RCC 7860 (cell line): ENCODE results near the gene INPP5A.

Source experiments
- DNase-seq: peaks from one replicate; pipeline ENCODE4 v3.0.0-alpha.2; 2015; ENCODE audit warnings: low spot score
- FAIRE-seq: peaks from 2 replicates; lab custom pipeline; 2012; peaks lifted over from hg19 to GRCh38; lab: Jason Lieb, UNC

Gene INPP5A

DNA sequence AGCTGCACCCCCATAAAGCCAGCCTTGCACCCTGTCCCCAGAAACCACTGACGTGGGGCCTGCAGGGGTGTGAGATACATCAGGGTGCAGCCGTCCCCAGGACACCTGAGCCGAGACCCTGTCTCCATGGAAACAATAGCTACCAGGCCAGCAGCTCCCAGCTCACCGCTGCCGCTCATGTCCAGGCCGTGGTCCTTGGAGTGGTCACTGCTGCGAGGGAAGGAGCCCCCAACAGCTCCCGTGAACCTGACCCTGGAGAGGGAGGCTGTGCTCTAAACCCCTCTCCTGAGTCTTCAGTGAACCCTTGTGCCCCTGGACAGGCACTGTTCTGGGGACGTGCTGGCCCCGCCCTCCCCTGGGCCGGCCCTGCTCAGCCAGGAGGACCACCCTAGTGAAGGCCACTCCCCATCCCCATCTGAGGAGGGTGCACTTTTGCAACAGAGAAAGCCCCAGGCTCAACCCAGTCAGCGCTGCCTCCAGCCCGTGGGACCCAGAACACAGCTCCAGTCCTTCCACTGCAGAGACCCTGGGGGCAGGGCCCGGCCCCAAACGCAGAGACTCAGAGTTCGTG lies 19.6 kb upstream of the INPP5A start:
- no peak for DNase-seq
- FAIRE-seq = no peak

- DNase-seq = peak; percentile 5
- no peak for FAIRE-seq
Observed at GRCh38 chr10:132518572-132519381, 18.8 kb upstream of the INPP5A start.

DNA sequence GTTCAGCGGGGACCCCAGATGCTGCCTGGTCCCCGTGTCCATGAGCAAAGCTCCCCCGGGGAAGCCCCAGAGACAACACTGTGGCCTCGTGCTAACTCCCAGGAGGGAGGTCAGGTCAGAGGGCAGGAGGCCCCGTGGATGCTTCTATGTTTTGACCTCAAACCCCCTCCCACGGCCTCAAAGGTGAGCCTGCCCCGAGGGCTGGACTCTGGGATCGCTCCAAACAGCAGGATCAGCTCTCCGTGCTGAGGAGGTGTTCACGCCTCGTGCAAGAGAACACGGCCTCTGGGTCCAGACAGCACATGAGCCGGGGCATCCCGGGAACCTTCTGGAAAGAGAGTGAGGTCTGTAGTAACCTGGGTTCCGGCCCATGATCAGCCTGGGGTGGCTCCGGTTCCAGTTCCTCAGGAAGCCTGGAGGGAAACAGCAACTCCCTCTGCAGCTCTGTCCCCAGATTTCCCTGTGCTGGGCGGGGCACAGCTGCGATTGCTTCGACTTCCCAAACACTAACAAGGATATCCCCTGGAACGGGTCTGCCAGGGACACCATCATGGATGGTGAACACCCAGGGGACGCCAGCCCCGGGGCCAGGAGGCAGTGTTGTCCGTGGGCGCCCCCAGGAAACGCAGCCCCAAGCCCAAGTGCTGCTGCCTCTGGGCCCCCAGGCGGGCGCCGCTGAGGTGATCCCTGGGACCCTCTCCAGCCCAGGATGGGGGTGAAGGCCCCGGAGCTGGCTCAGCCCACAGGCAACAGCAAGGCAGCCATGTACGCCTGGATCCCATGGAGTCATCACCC lies 18.0 kb upstream of the INPP5A start:
- FAIRE-seq (no peak), DNase-seq (no peak)

DNA sequence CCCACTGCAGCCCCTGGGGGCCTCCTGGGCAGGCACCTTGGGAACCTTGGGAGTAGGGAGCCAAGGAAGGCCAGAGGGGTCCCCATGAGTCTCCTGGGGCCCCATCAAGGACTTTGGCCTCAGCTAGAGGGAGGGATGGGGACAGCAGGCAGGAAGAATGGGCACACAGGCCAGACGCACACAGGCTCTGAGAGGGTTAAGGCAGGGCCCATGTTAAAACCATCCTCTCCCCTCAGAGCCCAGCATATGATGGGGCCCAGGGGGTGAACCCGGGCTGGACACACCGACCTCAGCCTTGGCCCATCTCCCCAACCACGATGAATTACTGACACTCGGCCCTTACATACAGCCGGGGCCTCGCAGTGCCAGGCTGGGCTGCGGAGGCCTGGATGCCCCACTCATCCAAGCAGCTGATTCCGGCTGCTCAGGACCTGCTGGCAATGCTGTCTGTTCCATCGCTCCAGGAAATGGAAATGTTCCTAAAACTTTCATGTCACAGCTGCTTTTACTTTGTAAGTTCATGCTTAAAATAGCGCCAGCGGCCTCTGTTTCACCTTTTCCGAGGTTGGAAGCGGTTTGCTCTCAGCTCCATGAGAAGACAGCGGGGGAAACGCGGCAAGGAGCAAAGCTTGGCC lies 17.3 kb upstream of the INPP5A start:
- FAIRE-seq = no peak
- DNase-seq = no peak

GRCh38 chr10:132521041-132521465 lies 16.5 kb upstream of the INPP5A start:
- DNase-seq (no peak), FAIRE-seq (no peak)

- DNase-seq (no peak), FAIRE-seq (no peak)
Observed at GRCh38 chr10:132521466-132522102, 16.0 kb upstream of the INPP5A start.

DNA sequence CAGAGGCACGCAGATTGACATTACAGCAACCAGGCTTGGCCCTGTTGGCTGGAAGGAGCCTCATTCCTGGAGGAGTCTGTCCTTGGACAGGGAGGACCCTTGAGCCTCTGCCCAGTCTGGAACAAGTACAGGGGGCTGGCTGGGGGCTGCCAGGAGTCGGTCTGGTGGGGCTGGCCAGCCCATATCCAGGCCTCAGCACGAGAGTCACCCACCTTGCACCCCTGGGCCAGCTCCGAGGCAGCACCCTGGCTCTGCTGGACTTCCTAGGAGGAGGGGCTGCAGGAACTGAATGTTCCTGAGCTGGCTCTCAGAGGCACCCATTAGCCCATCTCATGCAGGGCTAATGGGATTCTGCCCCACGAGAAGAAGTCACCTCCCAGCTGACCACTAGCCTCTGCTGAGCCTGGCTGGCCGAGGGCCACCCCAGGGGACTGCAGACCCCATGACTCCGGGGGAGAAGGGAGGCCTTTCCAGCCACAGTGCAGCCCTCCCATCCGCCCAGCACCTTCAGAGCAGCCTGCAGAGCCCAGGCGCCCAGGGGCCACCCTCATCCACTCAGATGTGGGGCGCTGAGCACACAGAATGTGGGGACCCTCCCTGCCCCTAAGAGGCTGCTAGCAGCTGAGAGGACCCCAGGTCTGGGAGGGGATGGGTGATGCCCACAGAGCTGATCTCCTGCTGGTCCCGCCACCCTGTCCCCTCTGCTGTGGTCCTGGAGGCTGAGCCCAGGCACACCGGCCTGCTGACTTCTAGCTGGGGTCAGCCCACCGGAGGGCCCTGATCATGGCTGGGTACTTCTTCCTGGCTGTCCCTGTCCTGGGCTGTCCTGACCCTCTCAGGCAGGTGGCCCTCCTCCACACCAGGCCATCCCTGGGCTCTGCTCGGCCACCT lies 14.8 kb upstream of the INPP5A start:
- no peak for DNase-seq
- FAIRE-seq = no peak

GRCh38 chr10:132523561-132524442 lies 13.8 kb upstream of the INPP5A start:
- DNase-seq = no peak
- FAIRE-seq = no peak

DNA sequence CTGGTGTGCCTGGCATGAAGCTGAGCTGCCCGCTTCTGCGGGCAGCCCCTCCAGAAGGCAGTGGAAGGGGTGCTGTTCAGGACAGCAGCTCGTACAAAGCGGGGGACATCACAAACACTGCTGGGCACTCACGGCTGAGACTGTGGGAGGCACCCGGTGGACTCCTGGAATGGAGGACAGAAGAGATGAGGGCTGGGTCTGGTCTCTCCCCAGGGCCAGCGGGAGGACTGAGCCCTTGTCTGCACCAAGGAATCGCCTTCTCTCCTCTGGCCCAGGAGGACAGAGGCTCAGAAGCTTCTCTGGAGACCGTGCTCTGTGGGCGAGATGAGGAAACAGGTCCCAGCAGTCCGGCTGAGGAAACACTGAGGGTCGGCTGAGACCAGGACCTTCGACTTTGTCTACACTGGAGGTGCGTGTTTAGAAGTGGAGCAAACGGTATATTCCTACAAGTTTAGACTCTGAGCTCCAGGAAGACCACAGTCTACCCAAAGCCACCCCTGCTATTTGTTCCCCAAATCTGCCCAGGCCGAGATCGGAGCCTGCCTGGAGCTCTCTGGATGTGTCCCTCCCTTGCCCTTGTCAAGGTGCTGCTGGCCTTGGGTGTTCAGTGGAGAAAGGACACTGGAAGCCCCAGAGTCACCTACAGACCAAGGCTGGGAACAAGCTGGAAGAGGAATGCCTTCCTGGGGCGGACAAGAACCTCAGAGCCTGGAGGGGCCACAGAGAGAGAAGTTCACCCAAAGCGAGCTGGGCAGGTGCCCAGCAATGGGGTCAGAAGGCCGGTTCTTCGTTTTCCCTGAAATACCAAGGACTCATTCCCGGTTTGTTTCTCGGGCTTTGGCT lies 12.9 kb upstream of the INPP5A start:
- FAIRE-seq = no peak
- no peak for DNase-seq

DNA sequence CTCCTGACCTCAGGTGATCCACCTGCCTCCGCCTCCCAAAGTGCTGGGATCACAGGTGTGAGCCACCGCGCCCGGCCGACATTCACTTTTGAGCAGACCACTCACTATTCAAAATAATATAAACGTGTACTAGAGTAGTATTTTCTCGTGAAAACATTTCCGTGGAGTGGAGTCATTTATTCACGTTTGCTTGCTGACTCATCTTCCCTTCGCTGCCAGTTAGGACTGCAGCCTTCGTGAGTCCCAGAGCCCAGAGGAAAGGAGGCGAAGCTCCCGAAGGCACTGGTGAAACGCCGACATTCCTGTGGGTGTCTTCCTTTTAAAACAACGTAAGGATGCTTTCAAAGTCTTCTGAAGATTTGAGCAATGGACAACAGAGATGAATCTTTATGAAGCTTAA lies 10.9 kb upstream of the INPP5A start:
- DNase-seq (peak; percentile 54), FAIRE-seq (peak; percentile 70)

DNA sequence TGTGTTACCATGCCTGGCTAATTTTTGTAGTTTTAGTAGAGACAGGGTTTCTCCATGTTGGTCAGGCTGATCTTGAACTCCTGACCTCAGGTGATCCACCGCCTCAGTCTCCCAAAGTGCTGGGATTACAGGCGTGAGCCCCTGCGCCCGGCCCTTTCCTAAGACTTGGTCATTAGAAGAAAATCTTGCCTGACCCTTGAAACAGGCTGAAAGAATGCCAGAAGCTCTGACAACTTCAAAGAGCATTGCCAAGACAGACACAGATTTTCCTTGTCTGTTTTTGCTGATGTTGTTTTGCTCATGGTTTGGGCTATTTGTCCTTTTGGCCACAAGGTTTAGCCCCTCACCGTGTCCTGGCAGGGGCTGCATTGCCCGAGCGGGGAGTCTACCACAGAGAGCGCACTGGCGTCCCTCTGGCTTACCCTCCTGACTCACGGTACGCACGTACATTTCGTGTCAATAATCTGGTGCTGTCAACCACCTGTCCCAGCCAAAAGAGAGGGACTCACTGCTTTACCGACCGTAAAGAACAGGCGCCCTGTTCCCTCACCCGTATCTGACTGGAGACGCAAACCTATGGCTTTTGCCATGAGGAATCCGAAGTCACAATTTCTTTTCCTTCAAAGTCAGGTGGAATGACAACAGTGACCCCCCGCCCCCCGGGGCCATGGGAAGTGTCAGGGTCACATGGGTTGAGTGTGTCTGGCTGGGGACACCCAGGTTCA lies 10.1 kb upstream of the INPP5A start:
- no peak for DNase-seq
- FAIRE-seq = no peak

GRCh38 chr10:132528064-132528691 lies 9.4 kb upstream of the INPP5A start:
- no peak for DNase-seq
- FAIRE-seq = no peak

- DNase-seq = no peak
- FAIRE-seq = no peak
Observed at GRCh38 chr10:132532179-132532578, 5.4 kb upstream of the INPP5A start.

- FAIRE-seq (peak; percentile 97), DNase-seq (peak; percentile 98)
Observed at GRCh38 chr10:132532749-132533560, 4.6 kb upstream of the INPP5A start.

- FAIRE-seq (no peak), DNase-seq (no peak)
Observed at GRCh38 chr10:132533571-132534260, 3.9 kb upstream of the INPP5A start.
